Body of pancreas (tissue), 4 donors: ENCODE results near the gene ROS1. TPM values are rescaled to one million over a fixed set of nuclear protein-coding genes. Genes with fewer than 3 reads are reported as not detected.

Source experiments
- ATAC-seq: fragments of 150-250 bp; one replicate; pipeline ENCODE4 v1.9.1; 2016
- DNase-seq, 4 donors: peaks; one replicate each; pipeline ENCODE4 v3.0.0-alpha.2; 2019
- H3K27ac ChIP-seq, 4 donors: fragments of 200-600 bp; sonication (generic); 1 replicate in 3 of 4; 2 replicates in 1 of 4; pipeline versions ENCODE4 v1.5.1 to v1.6.1; 2016 to 2019; ENCODE audit warnings: mild to moderate bottlenecking in 1 of 4, mixed read lengths in 1 of 4, moderate library complexity in 1 of 4
- H3K27me3 ChIP-seq, 2 donors: fragments of 200-600 bp; sonication (generic); one replicate each; pipeline ENCODE4 v1.6.0; 2016; ENCODE audit warnings: mild to moderate bottlenecking in 1 of 2
- H3K36me3 ChIP-seq, 2 donors: fragments of 200-600 bp; sonication (generic); replicated peaks in 1 of 2; 2 replicates each; pipeline ENCODE4 v1.5.1; 2016; ENCODE audit warnings: low read depth in 2 of 2; ENCODE audit not compliant: insufficient read depth in 1 of 2
- H3K4me1 ChIP-seq: fragments of 200-600 bp; sonication (generic); one replicate; pipeline ENCODE4 v1.6.0; 2016
- H3K4me3 ChIP-seq, 2 donors: fragments of 200-600 bp; sonication (generic); 1 replicate in 1 of 2; 2 replicates in 1 of 2; pipeline ENCODE4 v1.5.1; 2016 to 2019
- H3K9me3 ChIP-seq, 3 donors: fragments of 200-600 bp; sonication (generic); 1 replicate in 2 of 3; 2 replicates in 1 of 3; pipeline ENCODE4 v1.5.1; 2016
- POLR2A ChIP-seq, 3 donors: fragments of 450-650 bp; IDR thresholded peaks; one replicate each; pipeline ENCODE4 v1.6.1; 2016; ENCODE audit warnings: antibody characterized with exemption in 3 of 3, mild to moderate bottlenecking in 2 of 3
- WGBS, 2 donors: methylation state at CpG; one replicate each; pipeline ENCODE4 v1.1.5; 2017; 5-methylcytosine and 5-hydroxymethylcytosine counted together
- intact Hi-C: fragments of 100-400 bp; cut with DNase I; formaldehyde crosslinking; loops from one replicate; pipeline ENCODE4 v1.15.1; 2023
- total RNA-seq, 2 donors: library from RNA; depleted of rRNA; stranded (reverse); fragments of >200 nt; gene quantifications; one replicate each; pipeline ENCODE4 v1.1.0, GENCODE V29; 2016
- TF ChIP-seq, protein P1 (sequence below), 7 experiments: fragments of 450-650 bp in 4 of 7; fragments of 200-600 bp in 3 of 7; sonication (generic) in 3 of 7; IDR thresholded peaks; one replicate each; pipeline ENCODE4 v1.5.1; 2016 to 2019; ENCODE audit warnings: antibody characterized with exemption in 7 of 7

Gene ROS1
- total RNA-seq, 2 donors from 2014 or later = not detected

GRCh38 chr6:117389227-117390057 lies 36.3 kb downstream of the ROS1 start:
- Histone ChIP-seq H3K9me3 (no peaks in the 10 kb centered on the region), H3K36me3 (no peaks in the 10 kb centered on the region)
- DNase-seq = no peak

GRCh38 chr6:117387454-117387974 lies 38.2 kb downstream of the ROS1 start:
- intact Hi-C loops = no loop called here
- Histone ChIP-seq H3K36me3 (no peaks in the 10 kb centered on the region), H3K27ac (no peak overlapping the region), H3K4me3 (no peak overlapping the region), H3K9me3 (no peaks in the 10 kb centered on the region), H3K27me3 (no peaks in the 10 kb centered on the region), H3K4me1 (peaks cover 17% of the 10 kb centered on the region)
- no peak for DNase-seq
- no peak for TF ChIP-seq POLR2A (IDR thresholded peaks at IDR 0.05)
- TF ChIP-seq, protein P1, sequence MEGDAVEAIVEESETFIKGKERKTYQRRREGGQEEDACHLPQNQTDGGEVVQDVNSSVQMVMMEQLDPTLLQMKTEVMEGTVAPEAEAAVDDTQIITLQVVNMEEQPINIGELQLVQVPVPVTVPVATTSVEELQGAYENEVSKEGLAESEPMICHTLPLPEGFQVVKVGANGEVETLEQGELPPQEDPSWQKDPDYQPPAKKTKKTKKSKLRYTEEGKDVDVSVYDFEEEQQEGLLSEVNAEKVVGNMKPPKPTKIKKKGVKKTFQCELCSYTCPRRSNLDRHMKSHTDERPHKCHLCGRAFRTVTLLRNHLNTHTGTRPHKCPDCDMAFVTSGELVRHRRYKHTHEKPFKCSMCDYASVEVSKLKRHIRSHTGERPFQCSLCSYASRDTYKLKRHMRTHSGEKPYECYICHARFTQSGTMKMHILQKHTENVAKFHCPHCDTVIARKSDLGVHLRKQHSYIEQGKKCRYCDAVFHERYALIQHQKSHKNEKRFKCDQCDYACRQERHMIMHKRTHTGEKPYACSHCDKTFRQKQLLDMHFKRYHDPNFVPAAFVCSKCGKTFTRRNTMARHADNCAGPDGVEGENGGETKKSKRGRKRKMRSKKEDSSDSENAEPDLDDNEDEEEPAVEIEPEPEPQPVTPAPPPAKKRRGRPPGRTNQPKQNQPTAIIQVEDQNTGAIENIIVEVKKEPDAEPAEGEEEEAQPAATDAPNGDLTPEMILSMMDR (IDR thresholded peaks at IDR 0.05) = no peak
- WGBS, 2 donors = 19 to 23% methylated on average over 1 of the region's 1 CpG
- peak; percentile 24 for ATAC-seq

More at GRCh38 chr6:117389227-117390057, 36.3 kb downstream of the ROS1 start:
- H3K4me1 ChIP-seq = peaks cover 17% of the 10 kb centered on the region
- intact Hi-C loops = no loop called here
- H3K27ac ChIP-seq = no peak overlapping the region
- TF ChIP-seq, protein P1 (IDR thresholded peaks at IDR 0.05) = no peak
- no peak for TF ChIP-seq POLR2A (IDR thresholded peaks at IDR 0.05)
- no peaks in the 10 kb centered on the region for H3K27me3 ChIP-seq
- WGBS, 2 donors = 86 to 88% methylated on average over 11 of the region's 11 CpGs
- no peak for ATAC-seq
- H3K4me3 ChIP-seq = no peak overlapping the region

GRCh38 chr6:117384659-117385058 lies 41.1 kb downstream of the ROS1 start:
- WGBS, 2 donors = 100% methylated on average over 2 of the region's 2 CpGs
- no peak for DNase-seq
- Histone ChIP-seq H3K27ac (no peak overlapping the region), H3K4me1 (peaks cover 17% of the 10 kb centered on the region), H3K36me3 (no peaks in the 10 kb centered on the region), H3K4me3 (no peak overlapping the region), H3K27me3 (no peaks in the 10 kb centered on the region), H3K9me3 (no peaks in the 10 kb centered on the region)
- ATAC-seq = no peak
- intact Hi-C loops = no loop called here
- TF ChIP-seq, protein P1 (IDR thresholded peaks at IDR 0.05) = no peak
- TF ChIP-seq POLR2A (IDR thresholded peaks at IDR 0.05) = no peak

DNA sequence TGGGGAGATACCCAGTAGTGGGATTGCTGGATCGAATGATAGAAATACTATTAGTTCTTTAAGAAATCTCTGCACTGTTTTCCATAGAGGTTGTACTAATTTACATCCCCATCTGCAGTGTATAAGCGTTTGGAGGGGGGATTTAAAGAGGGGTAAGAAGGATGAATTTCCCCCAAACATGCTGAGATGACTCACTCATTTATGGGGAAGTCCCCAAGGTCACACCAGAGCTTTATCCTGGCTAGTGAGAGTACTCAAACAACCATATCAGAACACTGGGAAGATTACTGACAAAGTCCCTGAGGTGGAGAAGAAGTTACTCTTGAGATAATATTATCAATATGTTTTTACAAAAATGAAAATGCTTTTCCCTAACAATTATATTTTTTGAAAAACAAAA lies 44.0 kb downstream of the ROS1 start:
- WGBS, 2 donors = 54 to 64% methylated on average over 2 of the region's 2 CpGs
- Histone ChIP-seq H3K36me3 (no peaks in the 10 kb centered on the region), H3K4me1 (no peaks in the 10 kb centered on the region), H3K9me3 (no peaks in the 10 kb centered on the region), H3K4me3 (no peak overlapping the region), H3K27me3 (no peaks in the 10 kb centered on the region), H3K27ac (no peak overlapping the region)
- no peak for ATAC-seq
- no peak for DNase-seq
- TF ChIP-seq, protein P1 (IDR thresholded peaks at IDR 0.05) = no peak
- intact Hi-C loops = no loop called here
